Adrenal gland (tissue), 5 donors: ENCODE measurements around the gene KIAA0586.

Experiments
- CTCF ChIP-seq, 6 experiments: fragments of 450-650 bp in 4 of 6; fragments of 200-600 bp in 2 of 6; sonication (generic) in 1 of 6; IDR thresholded peaks; 1 replicate in 5 of 6; 2 replicates in 1 of 6; pipeline versions ENCODE4 v1.5.1 to v1.8.0; 2016 to 2021; ENCODE audit warnings: antibody characterized with exemption in 6 of 6, mild to moderate bottlenecking in 2 of 6, moderate library complexity in 1 of 6
- POLR2A ChIP-seq, 2 donors: fragments of 450-650 bp; IDR thresholded peaks; one replicate each; pipeline ENCODE4 v1.6.1; 2017; ENCODE audit warnings: antibody characterized with exemption in 2 of 2, mild to moderate bottlenecking in 2 of 2, moderate library complexity in 1 of 2
- donor health status: DM: no; HTN: no; CAD: no.

GRCh38 chr14:58572863-58573262 lies 145.3 kb downstream of the KIAA0586 start:
- TF ChIP-seq CTCF (IDR thresholded peaks at IDR 0.05) = no peak
- no peak for TF ChIP-seq POLR2A (IDR thresholded peaks at IDR 0.05)
